Skeletal muscle tissue (tissue), 4 donors: ENCODE results near the gene CHST15. TPM values are rescaled to one million over a fixed set of nuclear protein-coding genes. Genes with fewer than 3 reads are reported as not detected.
A peak's percentile ranks its signal among the peaks of the same experiment; 100 is the strongest.

Experiments
- H3K27ac ChIP-seq: one replicate; pipeline ENCODE4 v1.7.0; 2013; ENCODE audit warnings: mild to moderate bottlenecking, low read depth, low read length, inconsistent platforms
- H3K27me3 ChIP-seq, 3 donors: one replicate each; pipeline ENCODE4 v1.7.0; 2013; ENCODE audit warnings: low read length in 3 of 3; ENCODE audit not compliant: control insufficient read depth in 3 of 3, insufficient read depth in 3 of 3
- H3K36me3 ChIP-seq, 3 donors: one replicate each; pipeline ENCODE4 v1.7.0; 2013; ENCODE audit warnings: low read length in 3 of 3; ENCODE audit not compliant: control insufficient read depth in 3 of 3, insufficient read depth in 3 of 3
- H3K4me1 ChIP-seq, 3 donors: one replicate each; pipeline ENCODE4 v1.7.0; 2013; ENCODE audit warnings: low read length in 3 of 3, mild to moderate bottlenecking in 3 of 3; ENCODE audit not compliant: control insufficient read depth in 3 of 3, insufficient read depth in 3 of 3
- H3K4me3 ChIP-seq, 3 donors: one replicate each; pipeline ENCODE4 v1.7.0; 2013; ENCODE audit warnings: low read length in 3 of 3
- H3K9ac ChIP-seq, 3 donors: one replicate each; pipeline ENCODE4 v1.7.0; 2013; ENCODE audit warnings: low read length in 3 of 3, mild to moderate bottlenecking in 3 of 3, moderate library complexity in 2 of 3, low read depth in 1 of 3
- H3K9me3 ChIP-seq, 3 donors: one replicate each; pipeline ENCODE4 v1.7.0; 2013; ENCODE audit warnings: low read length in 3 of 3; ENCODE audit not compliant: control insufficient read depth in 3 of 3
- total RNA-seq: library from RNA; depleted of rRNA; stranded (reverse); fragments of >200 nt; gene quantifications from one replicate; pipeline ENCODE4 v1.2.3, GENCODE V29; 2014
- donor health status: Osteomylitis.

CHST15 gene
- total RNA-seq, 1 donor from 2014 or later = 19.3 TPM

DNA sequence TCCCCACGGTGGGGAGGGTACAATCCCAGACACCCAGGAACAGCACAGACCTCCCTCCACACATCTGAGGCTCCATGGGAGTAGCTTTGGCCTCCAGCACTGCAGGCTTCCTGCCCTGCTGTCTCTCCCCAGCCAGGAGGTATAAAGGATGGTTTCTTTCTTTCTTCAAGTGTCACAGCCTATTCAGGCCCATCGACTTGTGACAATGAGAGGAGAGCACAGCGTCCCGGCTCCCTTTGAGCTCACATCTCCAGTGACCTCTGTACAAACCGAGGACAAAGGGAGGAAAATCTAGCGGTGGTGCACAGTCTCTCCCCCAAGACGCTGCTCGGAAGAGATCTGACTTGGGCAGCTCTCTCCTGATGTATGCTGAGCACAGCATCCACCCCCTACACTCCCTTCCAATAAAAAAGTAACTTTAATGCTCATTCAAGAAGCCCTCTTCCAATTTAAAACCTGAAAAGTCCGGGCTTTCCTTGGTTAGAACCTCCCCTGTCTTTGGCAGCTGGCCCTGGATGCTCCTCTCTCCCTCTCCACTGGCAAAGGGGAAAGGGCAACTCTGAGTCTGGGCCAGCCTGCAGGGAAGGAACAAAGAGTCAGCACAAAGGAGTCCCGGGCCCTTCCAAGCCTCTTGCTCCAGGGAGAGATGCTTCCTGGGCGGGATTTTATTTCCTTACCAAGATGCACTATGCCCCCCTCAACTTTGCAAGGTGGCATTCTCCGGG is 18.0 kb downstream of the CHST15 start:
- H3K36me3 ChIP-seq = no peaks in the 10 kb centered on the region
- H3K9ac ChIP-seq = peak overlapping the region in 1 of 3 donors; percentile 40
- no peak overlapping the region for H3K4me3 ChIP-seq
- no peaks in the 10 kb centered on the region for H3K27me3 ChIP-seq
- peaks cover 16 to 52% (median 18%) of the 10 kb centered on the region in 3 donors for H3K4me1 ChIP-seq
- no peak overlapping the region for H3K27ac ChIP-seq
- H3K9me3 ChIP-seq = no peaks in the 10 kb centered on the region

- Histone ChIP-seq H3K4me3 (no peak overlapping the region), H3K9me3 (no peaks in the 10 kb centered on the region), H3K27me3 (no peaks in the 10 kb centered on the region), H3K36me3 (no peaks in the 10 kb centered on the region), H3K9ac (no peak overlapping the region), H3K27ac (no peak overlapping the region), H3K4me1 (peaks cover 11 to 44% (median 14%) of the 10 kb centered on the region in 3 donors)
These were observed 18.8 kb downstream of the CHST15 start for GRCh38 chr10:124074501-124075109.

DNA sequence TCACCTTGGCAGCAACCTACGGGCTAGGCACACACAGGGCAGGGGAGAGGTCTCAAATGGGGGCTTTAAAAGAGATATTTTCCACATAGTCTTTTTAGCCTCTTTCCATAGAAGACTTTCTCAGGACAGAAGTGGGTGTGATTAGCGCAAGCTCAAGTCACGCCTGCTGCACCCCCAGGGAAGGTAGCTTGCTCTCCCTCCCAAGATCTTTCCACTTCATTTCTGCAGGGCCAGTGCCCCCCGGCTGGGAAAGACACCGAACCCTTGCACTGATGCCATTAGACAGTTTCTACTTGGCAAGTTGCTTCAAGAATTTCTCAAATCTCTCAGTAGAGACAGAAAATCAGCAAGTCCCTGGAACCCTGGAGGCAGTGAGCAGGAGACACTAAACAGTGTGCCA is 19.4 kb downstream of the CHST15 start:
- Histone ChIP-seq H3K9me3 (no peaks in the 10 kb centered on the region), H3K27ac (no peak overlapping the region), H3K9ac (no peak overlapping the region), H3K4me3 (no peak overlapping the region), H3K4me1 (peaks cover 8 to 40% (median 10%) of the 10 kb centered on the region in 3 donors), H3K36me3 (no peaks in the 10 kb centered on the region), H3K27me3 (no peaks in the 10 kb centered on the region)

DNA sequence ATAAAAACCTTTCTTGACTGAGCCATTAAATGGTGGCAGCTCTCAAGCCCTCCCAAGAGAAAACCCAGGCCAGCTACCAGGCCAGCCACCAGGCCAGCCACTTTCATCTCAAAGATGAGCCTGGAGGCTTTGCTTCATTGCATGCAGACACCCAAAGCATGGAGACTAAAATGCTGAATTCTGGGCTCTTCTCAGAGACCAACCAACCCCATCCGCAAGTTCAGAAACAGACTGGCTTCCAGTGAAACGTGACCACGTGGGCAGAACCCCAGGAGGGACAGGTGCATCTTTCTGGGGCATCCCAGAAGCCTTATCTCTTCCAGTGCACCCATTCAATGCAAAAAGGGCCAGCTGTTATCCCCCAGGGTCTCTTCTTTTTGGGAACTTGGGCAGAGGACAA is 20.9 kb downstream of the CHST15 start:
- Histone ChIP-seq H3K9ac (no peak overlapping the region), H3K27me3 (no peaks in the 10 kb centered on the region), H3K27ac (no peak overlapping the region), H3K4me1 (peaks cover 8 to 47% (median 10%) of the 10 kb centered on the region in 3 donors), H3K36me3 (no peaks in the 10 kb centered on the region), H3K4me3 (no peak overlapping the region), H3K9me3 (no peaks in the 10 kb centered on the region)

DNA sequence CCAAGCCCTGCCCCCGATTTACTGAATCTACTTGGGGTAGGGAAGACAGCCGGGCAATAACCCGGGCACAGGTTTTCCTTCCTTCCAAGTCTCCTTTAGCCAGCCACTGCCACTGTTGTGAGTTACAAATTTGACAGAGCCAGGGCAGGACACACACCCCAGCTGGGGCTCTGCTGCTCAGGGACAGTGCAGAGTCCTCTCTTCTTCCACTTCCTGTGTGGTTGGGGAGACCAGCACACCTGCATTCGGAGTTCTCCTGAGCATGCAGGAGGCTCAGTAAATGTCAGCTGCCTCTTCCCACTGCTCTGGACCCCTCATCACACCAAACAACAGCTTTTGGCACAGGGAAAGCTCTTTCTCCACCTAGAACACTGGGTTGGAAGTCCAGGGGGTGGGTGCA is 21.3 kb downstream of the CHST15 start:
- no peak overlapping the region for H3K4me3 ChIP-seq
- H3K27me3 ChIP-seq = no peaks in the 10 kb centered on the region
- H3K4me1 ChIP-seq = peaks cover 8 to 51% (median 11%) of the 10 kb centered on the region in 3 donors
- no peaks in the 10 kb centered on the region for H3K36me3 ChIP-seq
- H3K27ac ChIP-seq = no peak overlapping the region
- H3K9me3 ChIP-seq = no peaks in the 10 kb centered on the region
- no peak overlapping the region for H3K9ac ChIP-seq

DNA sequence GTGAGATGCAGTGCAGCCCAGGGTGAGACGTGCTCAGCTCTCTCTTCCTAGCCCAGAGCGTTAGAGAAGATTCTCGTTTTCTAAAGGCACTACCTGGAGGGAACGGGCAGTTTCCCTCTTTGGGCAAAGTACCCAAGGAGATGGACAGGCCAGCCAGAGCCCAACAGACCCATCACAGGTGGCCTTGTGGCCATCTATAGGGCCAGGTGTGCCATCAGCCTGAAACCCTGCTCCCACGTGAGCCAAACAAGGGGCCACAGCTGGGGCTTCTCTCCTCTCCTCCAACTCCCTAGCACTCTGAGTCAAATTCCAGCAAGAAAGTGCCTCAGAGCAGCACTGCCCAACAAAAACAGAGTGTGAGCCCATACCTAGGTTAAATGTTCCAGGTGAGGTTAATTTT is 22.3 kb downstream of the CHST15 start:
- H3K36me3 ChIP-seq = no peaks in the 10 kb centered on the region
- H3K4me3 ChIP-seq = no peak overlapping the region
- no peaks in the 10 kb centered on the region for H3K9me3 ChIP-seq
- no peaks in the 10 kb centered on the region for H3K27me3 ChIP-seq
- H3K27ac ChIP-seq = no peak overlapping the region
- no peak overlapping the region for H3K9ac ChIP-seq
- H3K4me1 ChIP-seq = peaks cover 12 to 58% (median 19%) of the 10 kb centered on the region in 3 donors

GRCh38 chr10:124070666-124071065 is 22.7 kb downstream of the CHST15 start:
- no peaks in the 10 kb centered on the region for H3K27me3 ChIP-seq
- no peak overlapping the region for H3K9ac ChIP-seq
- H3K9me3 ChIP-seq = no peaks in the 10 kb centered on the region
- no peak overlapping the region for H3K27ac ChIP-seq
- peaks cover 12 to 54% (median 15%) of the 10 kb centered on the region in 3 donors for H3K4me1 ChIP-seq
- H3K4me3 ChIP-seq = no peak overlapping the region
- H3K36me3 ChIP-seq = no peaks in the 10 kb centered on the region

DNA sequence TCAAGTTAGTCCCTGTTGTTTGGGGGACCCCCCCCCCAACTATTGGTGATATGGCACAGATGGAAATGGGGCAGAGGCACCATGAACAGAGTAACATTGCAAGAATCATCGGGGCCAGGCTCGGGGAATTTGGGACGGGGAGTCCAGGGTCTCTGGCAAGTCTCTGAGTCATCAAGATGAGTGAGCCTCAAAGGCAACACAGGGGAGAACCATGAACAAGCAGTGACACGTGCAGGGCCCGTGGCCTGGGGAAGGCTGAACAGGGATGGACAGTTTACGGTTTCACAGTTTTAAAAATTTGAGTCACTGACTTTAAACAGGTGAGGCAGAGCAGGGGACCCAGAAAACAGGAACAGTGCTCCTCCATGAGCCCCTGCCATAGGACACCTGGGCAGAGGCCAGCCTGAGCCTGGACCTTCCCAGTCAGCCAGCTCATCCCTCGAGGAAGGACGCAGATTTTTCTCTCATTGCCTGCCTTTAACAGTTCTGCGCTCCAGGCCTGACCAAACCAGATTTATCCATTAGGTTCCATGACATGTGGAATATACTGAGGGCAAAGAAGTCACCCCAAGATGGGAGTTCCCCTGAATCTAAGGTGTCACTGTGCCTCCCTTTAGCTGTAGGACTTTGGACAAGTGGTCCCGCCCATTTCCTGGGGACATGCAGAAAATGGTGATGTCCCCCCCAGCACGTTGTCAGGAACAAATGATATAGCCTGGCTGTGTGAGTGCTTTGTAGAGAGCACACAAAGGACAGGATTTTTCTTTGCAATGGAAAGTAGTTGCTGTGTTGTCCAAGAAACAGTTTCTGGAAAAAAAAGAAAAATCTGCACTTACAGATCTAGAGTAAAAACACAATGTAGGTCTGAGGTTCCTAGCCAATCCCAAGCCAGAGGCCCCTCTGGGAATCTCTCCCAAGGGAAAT is 23.8 kb downstream of the CHST15 start:
- Histone ChIP-seq H3K27ac (no peak overlapping the region), H3K9me3 (no peaks in the 10 kb centered on the region), H3K4me1 (peaks cover 5 to 44% (median 12%) of the 10 kb centered on the region in 3 donors), H3K9ac (no peak overlapping the region), H3K36me3 (no peaks in the 10 kb centered on the region), H3K27me3 (no peaks in the 10 kb centered on the region), H3K4me3 (no peak overlapping the region)

DNA sequence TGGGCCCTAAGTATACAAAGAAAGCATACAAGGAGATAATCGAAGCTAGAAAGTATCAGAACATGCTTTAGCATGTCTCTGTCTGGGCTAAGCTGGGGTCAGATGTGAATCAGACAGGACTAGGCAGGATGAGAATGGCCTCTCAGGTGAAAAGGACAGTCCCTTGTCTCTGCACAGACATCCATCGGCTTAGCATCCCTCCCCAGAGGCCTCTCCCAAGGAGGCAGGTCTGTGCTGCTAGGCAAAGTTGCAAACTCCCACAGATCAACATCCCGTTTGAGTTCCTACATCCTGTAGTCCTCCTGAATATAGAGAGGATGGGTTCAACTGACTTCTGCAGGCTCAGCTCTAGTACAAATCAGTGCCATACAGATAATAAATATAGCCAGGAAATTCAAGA is 24.5 kb downstream of the CHST15 start:
- Histone ChIP-seq H3K9me3 (no peaks in the 10 kb centered on the region), H3K9ac (no peak overlapping the region), H3K36me3 (no peaks in the 10 kb centered on the region), H3K4me3 (no peak overlapping the region), H3K27me3 (no peaks in the 10 kb centered on the region), H3K4me1 (peaks cover 5 to 37% (median 10%) of the 10 kb centered on the region in 3 donors), H3K27ac (no peak overlapping the region)
